Gastrocnemius medialis (tissue), 4 donors: ENCODE results near the gene C19orf38. TPM values are rescaled to one million over a fixed set of nuclear protein-coding genes. Genes with fewer than 3 reads are reported as not detected.
"Not testable (repeated sequence)": the region's sequence is repeated elsewhere in the genome, so short reads cannot be mapped to it uniquely, and the experiment has no call there.

ENCODE experiments used
- ATAC-seq, 2 donors: fragments of 150-250 bp; one replicate each; pipeline ENCODE4 v1.9.1; 2016
- DNase-seq, 2 donors: peaks; one replicate each; pipeline ENCODE4 v3.0.0-alpha.2; 2019
- H3K27ac ChIP-seq, 4 donors: fragments of 200-600 bp; sonication (generic); 1 replicate in 1 of 4; 2 replicates in 3 of 4; pipeline ENCODE4 v1.5.1; 2016 to 2018; ENCODE audit warnings: mild to moderate bottlenecking in 2 of 4, moderate library complexity in 1 of 4
- H3K27me3 ChIP-seq, 3 donors: fragments of 200-600 bp; sonication (generic) in 2 of 3; 1 replicate in 1 of 3; 2 replicates in 2 of 3; pipeline versions ENCODE4 v1.5.1 to v1.6.0; 2016 to 2019; ENCODE audit warnings: mild to moderate bottlenecking in 1 of 3, moderate library complexity in 1 of 3
- H3K36me3 ChIP-seq, 2 donors: fragments of 200-600 bp; sonication (generic) in 1 of 2; one replicate each; pipeline ENCODE4 v1.5.1; 2017 to 2018
- H3K4me1 ChIP-seq, 2 donors: fragments of 200-600 bp; sonication (generic) in 1 of 2; one replicate each; pipeline ENCODE4 v1.5.1; 2016 to 2017; ENCODE audit warnings: mild to moderate bottlenecking in 2 of 2
- H3K4me3 ChIP-seq, 4 donors: fragments of 200-600 bp; sonication (generic) in 3 of 4; 1 replicate in 1 of 4; 2 replicates in 3 of 4; pipeline ENCODE4 v1.5.1; 2016 to 2019; ENCODE audit warnings: mild to moderate bottlenecking in 2 of 4
- H3K9me3 ChIP-seq, 3 donors: fragments of 200-600 bp; sonication (generic) in 2 of 3; 1 replicate in 1 of 3; 2 replicates in 2 of 3; pipeline ENCODE4 v1.5.1; 2016 to 2019
- POLR2A ChIP-seq, 2 donors: fragments of 450-650 bp; IDR thresholded peaks; one replicate each; pipeline ENCODE4 v1.6.1; 2017; ENCODE audit warnings: antibody characterized with exemption in 2 of 2, mild to moderate bottlenecking in 2 of 2, moderate library complexity in 2 of 2
- in situ Hi-C, 4 donors: fragments of 200-750 bp; cut with MboI; loops; one replicate each; pipeline versions ENCODE4 v1.15.0 to v1.8.0; 2017; ENCODE audit warnings: low sequenced_read_pairs in 4 of 4
- intact Hi-C: fragments of 100-400 bp; cut with DNase I; formaldehyde crosslinking; loops from one replicate; pipeline ENCODE4 v1.15.1; 2023; ENCODE audit warnings: low total_unique reads
- total RNA-seq, 4 donors: library from RNA; depleted of rRNA; stranded (reverse); fragments of >200 nt; gene quantifications; one replicate each; pipeline versions ENCODE4 v1.1.0 to v1.2.3, GENCODE V29; 2016
- TF ChIP-seq, protein P1 (sequence below), 5 experiments: fragments of 450-650 bp in 3 of 5; fragments of 200-600 bp in 2 of 5; sonication (generic) in 2 of 5; IDR thresholded peaks in 4 of 5; conservative IDR thresholded peaks in 1 of 5; 1 replicate in 4 of 5; 2 replicates in 1 of 5; pipeline ENCODE4 v1.5.1; 2016 to 2019; ENCODE audit warnings: antibody characterized with exemption in 5 of 5, mild to moderate bottlenecking in 3 of 5, moderate library complexity in 3 of 5

C19orf38 gene
- total RNA-seq, 4 donors from 2014 or later = 1.4 to 3.9 (median 1.9) TPM

DNA sequence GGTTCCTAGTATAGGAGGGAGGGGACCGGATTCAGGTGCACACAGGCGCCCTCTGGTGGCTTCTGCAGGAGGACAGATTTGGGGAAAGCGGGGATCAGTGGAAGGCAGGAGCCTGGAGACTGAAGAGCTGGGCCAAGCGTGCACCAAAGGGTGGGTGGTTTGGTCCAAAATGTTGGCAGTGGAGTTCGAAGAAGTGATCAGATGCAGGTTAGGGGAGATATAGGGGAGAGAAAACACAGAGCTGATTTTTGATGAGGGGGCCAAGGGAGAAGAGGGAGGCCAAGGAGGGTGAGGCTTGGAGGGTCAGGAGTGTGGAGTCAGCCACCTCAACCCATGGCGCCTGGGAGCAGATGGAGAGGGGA lies 16.3 kb downstream of the C19orf38 start:
- Histone ChIP-seq H3K4me1 (peaks cover 4 to 7% of the 10 kb centered on the region in 2 donors), H3K27ac (peak overlapping the region in 2 of 4 donors; percentile 19 to 22), H3K27me3 (no peaks in the 10 kb centered on the region), H3K36me3 (no peaks in the 10 kb centered on the region), H3K9me3 (no peaks in the 10 kb centered on the region), H3K4me3 (no peak overlapping the region)
- in situ Hi-C loops (loop anchor here in 2 of 4 donors (5.0 to 10.0 kb wide), 2 partner anchors 90 to 152 kb away; no protein-coding TSS in a partner anchor), intact Hi-C loops (loop anchor here (1.0 kb wide), 2 partner anchors 95 to 147 kb away; no protein-coding TSS in a partner anchor)
- DNase-seq = peak; percentile 59 to 75
- no peak for TF ChIP-seq POLR2A (IDR thresholded peaks at IDR 0.05)
- TF ChIP-seq, protein P1, sequence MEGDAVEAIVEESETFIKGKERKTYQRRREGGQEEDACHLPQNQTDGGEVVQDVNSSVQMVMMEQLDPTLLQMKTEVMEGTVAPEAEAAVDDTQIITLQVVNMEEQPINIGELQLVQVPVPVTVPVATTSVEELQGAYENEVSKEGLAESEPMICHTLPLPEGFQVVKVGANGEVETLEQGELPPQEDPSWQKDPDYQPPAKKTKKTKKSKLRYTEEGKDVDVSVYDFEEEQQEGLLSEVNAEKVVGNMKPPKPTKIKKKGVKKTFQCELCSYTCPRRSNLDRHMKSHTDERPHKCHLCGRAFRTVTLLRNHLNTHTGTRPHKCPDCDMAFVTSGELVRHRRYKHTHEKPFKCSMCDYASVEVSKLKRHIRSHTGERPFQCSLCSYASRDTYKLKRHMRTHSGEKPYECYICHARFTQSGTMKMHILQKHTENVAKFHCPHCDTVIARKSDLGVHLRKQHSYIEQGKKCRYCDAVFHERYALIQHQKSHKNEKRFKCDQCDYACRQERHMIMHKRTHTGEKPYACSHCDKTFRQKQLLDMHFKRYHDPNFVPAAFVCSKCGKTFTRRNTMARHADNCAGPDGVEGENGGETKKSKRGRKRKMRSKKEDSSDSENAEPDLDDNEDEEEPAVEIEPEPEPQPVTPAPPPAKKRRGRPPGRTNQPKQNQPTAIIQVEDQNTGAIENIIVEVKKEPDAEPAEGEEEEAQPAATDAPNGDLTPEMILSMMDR (IDR thresholded peaks at IDR 0.05 in 4 of 5, conservative IDR thresholded peaks at IDR 0.05 in 1 of 5) = peak; percentile 78 to 92 (median 85)
- ATAC-seq = peak; percentile 82 to 84

DNA sequence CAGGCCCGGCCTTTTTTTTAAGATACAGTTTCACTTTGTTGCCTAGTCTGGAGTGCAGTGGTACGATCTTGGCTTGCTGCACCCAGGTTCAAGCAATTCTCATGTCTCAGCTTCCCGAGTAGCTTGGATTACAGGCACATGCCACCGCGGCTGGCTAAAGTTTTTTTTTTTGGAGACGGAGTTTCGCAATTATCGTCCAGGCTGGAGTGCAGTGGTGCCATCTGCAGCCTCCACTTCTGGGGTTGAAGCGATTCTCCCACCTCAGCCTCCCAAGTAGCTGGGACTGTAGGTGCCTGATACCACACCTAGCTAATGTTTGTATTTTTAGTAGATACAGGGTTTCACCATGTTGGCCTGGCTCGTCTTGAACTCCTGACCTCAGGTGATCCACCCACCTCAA lies 18.3 kb downstream of the C19orf38 start:
- in situ Hi-C loops = loop anchor here in 3 of 4 donors (5.0 to 10.0 kb wide), 3 partner anchors 92 to 149 kb away; partner anchors contain the start of gene DNM2 (in 1 of the 3)
- Histone ChIP-seq H3K4me1 (peaks cover 6 to 7% of the 10 kb centered on the region in 2 donors), H3K27me3 (no peaks in the 10 kb centered on the region), H3K9me3 (no peaks in the 10 kb centered on the region), H3K4me3 (no peak overlapping the region), H3K36me3 (no peaks in the 10 kb centered on the region), H3K27ac (peak overlapping the region in 1 of 4 donors; percentile 32)
- DNase-seq (peak in 1 of 2 donors; percentile 48), ATAC-seq (no peak)
- intact Hi-C loops = no loop called here
- no peak for TF ChIP-seq POLR2A (IDR thresholded peaks at IDR 0.05)
- TF ChIP-seq, protein P1 (IDR thresholded peaks at IDR 0.05 in 4 of 5, conservative IDR thresholded peaks at IDR 0.05 in 1 of 5) = no peak

DNA sequence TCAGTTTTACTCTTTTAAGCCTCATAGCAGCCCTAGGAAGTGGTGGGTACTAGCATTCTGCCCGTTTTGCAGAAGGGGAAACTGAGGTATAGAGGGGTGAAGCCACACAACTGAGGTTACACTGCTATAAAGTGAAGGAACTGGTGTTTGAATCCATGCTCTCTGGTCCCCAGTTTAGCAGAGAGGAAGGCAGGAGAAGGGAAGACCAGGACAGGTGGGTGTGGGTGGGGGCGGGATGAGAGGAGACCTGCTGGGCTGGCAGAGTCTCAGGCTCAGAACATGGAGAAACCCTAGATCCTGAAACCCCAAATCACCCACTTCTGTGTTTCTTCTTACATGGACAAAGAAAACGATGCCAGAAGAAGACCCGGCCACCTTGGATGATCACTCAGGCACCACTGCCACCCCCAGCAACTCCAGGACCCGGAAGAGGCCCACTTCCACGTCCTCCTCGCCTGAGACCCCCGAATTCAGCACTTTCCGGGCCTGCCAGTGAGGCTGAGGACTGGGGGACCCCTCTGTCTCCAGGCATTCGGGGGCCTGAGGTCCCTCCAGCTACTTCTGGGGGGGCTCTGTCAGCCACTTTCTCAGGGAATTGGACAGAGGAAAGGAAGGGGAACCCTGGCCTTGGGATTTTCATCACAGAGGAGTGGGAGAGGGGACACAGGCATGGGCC lies 20.8 kb downstream of the C19orf38 start:
- Histone ChIP-seq H3K36me3 (no peaks in the 10 kb centered on the region), H3K4me3 (no peak overlapping the region), H3K4me1 (peaks cover 16 to 17% of the 10 kb centered on the region in 2 donors), H3K9me3 (no peaks in the 10 kb centered on the region), H3K27me3 (no peaks in the 10 kb centered on the region), H3K27ac (no peak overlapping the region)
- TF ChIP-seq POLR2A (IDR thresholded peaks at IDR 0.05) = no peak
- TF ChIP-seq, protein P1 (IDR thresholded peaks at IDR 0.05 in 4 of 5, conservative IDR thresholded peaks at IDR 0.05 in 1 of 5) = no peak
- in situ Hi-C loops (loop anchor here in 3 of 4 donors (5.0 to 10.0 kb wide), 3 partner anchors 94 to 152 kb away; partner anchors contain the start of gene DNM2 (in 1 of the 3)), intact Hi-C loops (no loop called here)
- DNase-seq (no peak), ATAC-seq (no peak)

- not testable (repeated sequence) for DNase-seq, H3K27me3 ChIP-seq, H3K36me3 ChIP-seq, H3K9me3 ChIP-seq, ATAC-seq
- intact Hi-C loops (loop anchor here (2.0 to 5.0 kb wide), 4 partner anchors 33 to 303 kb away; partner anchors contain the start of genes CDKN2D, KRI1 and TMED1), in situ Hi-C loops (loop anchor here in 3 of 4 donors (5.0 to 10.0 kb wide), 6 partner anchors 55 to 153 kb away; partner anchors contain the start of genes TIMM29 (in 2 of the 3), YIPF2 (in 2 of the 3) and DNM2 (in 1 of the 3))
- Histone ChIP-seq H3K27ac (peak overlapping the region in 1 of 4 donors; percentile 92), H3K4me1 (peaks cover 14 to 17% of the 10 kb centered on the region in 2 donors), H3K4me3 (peak overlapping the region in 1 of 4 donors; percentile 60)
These were observed 21.7 kb downstream of the C19orf38 start for GRCh38 chr19:10869872-10870311.

DNA sequence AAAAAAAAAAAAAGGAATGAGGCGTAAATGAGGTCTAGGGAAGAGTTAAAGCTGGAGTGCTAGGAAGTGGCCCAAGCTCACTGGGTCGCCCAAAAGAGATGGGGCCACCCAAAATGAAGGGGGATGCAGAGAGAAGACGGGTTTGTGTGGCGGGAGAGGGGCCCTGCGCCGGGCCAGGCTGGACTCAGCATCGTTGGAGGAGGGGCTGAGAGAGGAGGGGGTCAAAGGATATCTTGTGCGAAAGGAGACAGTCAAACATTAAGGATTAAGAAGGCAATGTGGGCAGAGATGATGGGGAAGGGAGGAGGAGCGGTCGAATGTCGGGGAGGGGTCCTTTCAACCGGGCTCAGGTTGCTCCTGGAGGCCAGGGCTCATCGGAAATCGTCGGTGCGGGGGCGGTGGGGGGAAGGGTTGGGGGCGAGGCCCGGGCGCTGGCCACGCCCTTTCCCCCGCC lies 22.3 kb downstream of the C19orf38 start:
- in situ Hi-C loops (loop anchor here in 3 of 4 donors (5.0 to 10.0 kb wide), 3 partner anchors 54 to 64 kb away; partner anchors contain the start of genes TIMM29 (in 2 of the 3) and YIPF2 (in 2 of the 3)), intact Hi-C loops (loop anchor here (2.0 to 5.0 kb wide), 4 partner anchors 34 to 303 kb away; partner anchors contain the start of genes CDKN2D, KRI1 and TMED1)
- no peak for ATAC-seq

More for the DNA sequence above, 22.3 kb downstream of the C19orf38 start:
- Histone ChIP-seq H3K36me3 (no peaks in the 10 kb centered on the region), H3K4me1 (peaks cover 14 to 18% of the 10 kb centered on the region in 2 donors), H3K4me3 (peak overlapping the region; percentile 58 to 70 (median 60)), H3K27ac (peak overlapping the region; percentile 85 to 92 (median 88)), H3K9me3 (no peaks in the 10 kb centered on the region), H3K27me3 (no peaks in the 10 kb centered on the region)
- DNase-seq = no peak
- no peak for TF ChIP-seq POLR2A (IDR thresholded peaks at IDR 0.05)
- TF ChIP-seq, protein P1 (IDR thresholded peaks at IDR 0.05 in 4 of 5, conservative IDR thresholded peaks at IDR 0.05 in 1 of 5) = no peak
